A673 (cell line): ENCODE measurements around the gene PODNL1.

Source experiments
- EZH2 ChIP-seq: fragments of 200-600 bp; sonication (generic); IDR thresholded peaks from 2 replicates; pipeline ENCODE4 v1.6.1; 2017; ENCODE audit warnings: borderline replicate concordance, low read depth, mild to moderate bottlenecking, mixed read lengths, antibody characterized with exemption, low read length; ENCODE audit not compliant: poor library complexity, severe bottlenecking
- TF ChIP-seq, protein P1 (sequence below): fragments of 300-800, 200-600 bp; sonication (generic); conservative IDR thresholded peaks from 2 replicates; pipeline ENCODE4 v1.5.1; 2017; ENCODE audit warnings: low read depth, mild to moderate bottlenecking, antibody characterized with exemption, low read length, moderate library complexity, mixed read lengths

DNA sequence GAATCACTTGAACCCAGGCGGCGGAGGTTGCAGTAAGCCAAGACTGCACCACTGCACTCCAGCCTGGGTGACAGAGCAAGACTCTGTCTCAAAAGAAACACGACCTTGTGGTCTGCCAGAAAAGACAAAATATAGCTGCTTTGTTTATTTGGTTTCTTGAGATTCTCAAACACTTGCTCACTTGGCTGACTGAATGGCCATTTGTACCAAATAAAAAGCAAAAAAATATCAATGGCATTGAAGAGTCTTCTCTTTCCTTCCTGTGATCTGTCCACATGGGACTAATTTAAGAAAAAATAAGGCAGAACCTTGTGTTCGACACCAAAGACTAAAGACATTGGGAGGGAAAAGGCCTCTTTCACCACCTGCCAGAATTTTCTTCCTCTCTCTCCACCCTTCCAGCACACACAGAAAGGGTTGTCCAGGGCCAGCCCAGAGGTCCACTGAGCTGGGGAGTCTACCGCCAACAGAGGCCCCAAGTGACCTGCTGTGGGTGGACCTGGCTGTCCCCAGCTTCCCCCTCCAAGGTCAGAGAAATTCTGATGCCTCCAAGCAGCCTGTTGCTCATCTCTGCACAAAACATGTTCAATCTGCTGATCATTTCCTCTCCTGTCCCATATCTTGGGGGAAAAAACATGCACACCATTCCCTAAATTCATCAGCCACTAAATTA lies 38.2 kb downstream of the PODNL1 start:
- TF ChIP-seq, protein P1, sequence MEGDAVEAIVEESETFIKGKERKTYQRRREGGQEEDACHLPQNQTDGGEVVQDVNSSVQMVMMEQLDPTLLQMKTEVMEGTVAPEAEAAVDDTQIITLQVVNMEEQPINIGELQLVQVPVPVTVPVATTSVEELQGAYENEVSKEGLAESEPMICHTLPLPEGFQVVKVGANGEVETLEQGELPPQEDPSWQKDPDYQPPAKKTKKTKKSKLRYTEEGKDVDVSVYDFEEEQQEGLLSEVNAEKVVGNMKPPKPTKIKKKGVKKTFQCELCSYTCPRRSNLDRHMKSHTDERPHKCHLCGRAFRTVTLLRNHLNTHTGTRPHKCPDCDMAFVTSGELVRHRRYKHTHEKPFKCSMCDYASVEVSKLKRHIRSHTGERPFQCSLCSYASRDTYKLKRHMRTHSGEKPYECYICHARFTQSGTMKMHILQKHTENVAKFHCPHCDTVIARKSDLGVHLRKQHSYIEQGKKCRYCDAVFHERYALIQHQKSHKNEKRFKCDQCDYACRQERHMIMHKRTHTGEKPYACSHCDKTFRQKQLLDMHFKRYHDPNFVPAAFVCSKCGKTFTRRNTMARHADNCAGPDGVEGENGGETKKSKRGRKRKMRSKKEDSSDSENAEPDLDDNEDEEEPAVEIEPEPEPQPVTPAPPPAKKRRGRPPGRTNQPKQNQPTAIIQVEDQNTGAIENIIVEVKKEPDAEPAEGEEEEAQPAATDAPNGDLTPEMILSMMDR: no peak
- no peak for TF ChIP-seq EZH2
